OCI-LY7 (cell line): ENCODE measurements around the gene CCNB2. TPM values are rescaled to one million over a fixed set of nuclear protein-coding genes. Genes with fewer than 3 reads are reported as not detected.

Source experiments
- BruUV-seq: library from RNA; stranded (reverse); fragments of 400-500 nt; replicated peaks from 2 replicates; lab custom pipeline; 2021; lab: Mats Ljungman, UMichigan
- CTCF ChIA-PET: fragments of 300-600 bp; sonication (Branson Sonifier 250); formaldehyde crosslinking; loops from one replicate; lab custom pipeline; 2022; ENCODE audit warnings: antibody characterized with exemption; ENCODE audit not compliant: unreplicated experiment; lab: Charles Lee
- POLR2A ChIA-PET: fragments of 300-600 bp; sonication (Branson Sonifier 250); formaldehyde crosslinking; loops from one replicate; lab custom pipeline; 2022; ENCODE audit warnings: antibody characterized with exemption; lab: Charles Lee
- DNase-seq: peaks from one replicate; pipeline ENCODE4 v3.0.0-alpha.2; 2015; ENCODE audit warnings: low spot score
- H2AFZ ChIP-seq: fragments of 200-600 bp; sonication (generic), shearing (Covaris generic); 2 replicates; pipeline ENCODE4 v1.6.1; 2014; ENCODE audit warnings: mild to moderate bottlenecking, antibody characterized with exemption, low read length, moderate library complexity
- H3K27ac ChIP-seq: fragments of 200-600 bp; sonication (generic); 2 replicates; pipeline ENCODE4 v1.5.1; 2014; ENCODE audit warnings: mixed run types, low read depth, mild to moderate bottlenecking, moderate library complexity, low read length, inconsistent platforms; ENCODE audit not compliant: poor library complexity, severe bottlenecking
- H3K36me3 ChIP-seq: fragments of 200-600 bp; sonication (generic); 2 replicates; pipeline ENCODE4 v1.6.1; 2014; ENCODE audit warnings: mild to moderate bottlenecking, antibody characterized with exemption, low read length, moderate library complexity, mixed read lengths; ENCODE audit not compliant: insufficient read depth
- H3K4me1 ChIP-seq: fragments of 200-600 bp; sonication (generic); 2 replicates; pipeline ENCODE4 v1.5.1; 2014; ENCODE audit warnings: mild to moderate bottlenecking, low read length; ENCODE audit not compliant: insufficient read depth, poor library complexity, severe bottlenecking
- H3K4me2 ChIP-seq: fragments of 200-600 bp; sonication (generic); 2 replicates; pipeline ENCODE4 v1.6.1; 2014; ENCODE audit warnings: mild to moderate bottlenecking, low read length
- H3K4me3 ChIP-seq: fragments of 200-600 bp; sonication (generic); 2 replicates; pipeline ENCODE4 v1.5.1; 2014; ENCODE audit warnings: mild to moderate bottlenecking, low read depth, low read length; ENCODE audit not compliant: poor library complexity, severe bottlenecking
- H3K79me2 ChIP-seq: fragments of 200-600 bp; sonication (generic); 2 replicates; pipeline ENCODE4 v1.6.1; 2016; ENCODE audit warnings: low read depth, mild to moderate bottlenecking, low read length, moderate library complexity, mixed read lengths; ENCODE audit not compliant: insufficient read depth
- H3K9me2 ChIP-seq: fragments of 200-600 bp; sonication (generic); 2 replicates; pipeline ENCODE4 v1.6.1; 2016; ENCODE audit warnings: mild to moderate bottlenecking, low read length, mixed read lengths; ENCODE audit not compliant: insufficient read depth
- H3K9me3 ChIP-seq: fragments of 200-600 bp; sonication (generic); 2 replicates; pipeline ENCODE4 v1.6.1; 2014; ENCODE audit warnings: mild to moderate bottlenecking, mixed run types, low read length, mixed read lengths
- H4K20me1 ChIP-seq: fragments of 200-600 bp; sonication (generic); 2 replicates; pipeline ENCODE4 v1.6.1; 2014; ENCODE audit warnings: mild to moderate bottlenecking, antibody characterized with exemption, low read length, moderate library complexity, mixed read lengths; ENCODE audit not compliant: insufficient read depth
- EZH2phosphoT487 ChIP-seq: fragments of 200-600 bp; sonication (generic); IDR thresholded peaks from 2 replicates; pipeline ENCODE4 v1.6.1; 2018; ENCODE audit warnings: low read depth, borderline replicate concordance, mild to moderate bottlenecking, mixed run types, antibody characterized with exemption, low read length, moderate library complexity, mixed read lengths
- intact Hi-C: fragments of 100-400 bp; cut with micrococcal nuclease; formaldehyde crosslinking; loops from one replicate; pipeline ENCODE4 v1.10.0; 2022; ENCODE audit not compliant: unreplicated experiment
- total RNA-seq, 2 experiments: library from RNA; depleted of rRNA in 1 of 2; stranded (reverse); fragments of >200 nt in 1 of 2; shearing (Covaris generic) in 1 of 2; gene quantifications; 2 replicates each; pipeline ENCODE4 v1.2.3, GENCODE V29; 2014 to 2022
- TF ChIP-seq, protein P1 (sequence below): fragments of 200-600 bp; sonication (generic); conservative IDR thresholded peaks from 2 replicates; pipeline ENCODE4 v1.5.1; 2014; ENCODE audit warnings: mild to moderate bottlenecking, antibody characterized with exemption, low read length, moderate library complexity, mixed read lengths

CCNB2 gene
- total RNA-seq, 2 experiments from 2014 or later: 93.9 to 128 TPM

DNA sequence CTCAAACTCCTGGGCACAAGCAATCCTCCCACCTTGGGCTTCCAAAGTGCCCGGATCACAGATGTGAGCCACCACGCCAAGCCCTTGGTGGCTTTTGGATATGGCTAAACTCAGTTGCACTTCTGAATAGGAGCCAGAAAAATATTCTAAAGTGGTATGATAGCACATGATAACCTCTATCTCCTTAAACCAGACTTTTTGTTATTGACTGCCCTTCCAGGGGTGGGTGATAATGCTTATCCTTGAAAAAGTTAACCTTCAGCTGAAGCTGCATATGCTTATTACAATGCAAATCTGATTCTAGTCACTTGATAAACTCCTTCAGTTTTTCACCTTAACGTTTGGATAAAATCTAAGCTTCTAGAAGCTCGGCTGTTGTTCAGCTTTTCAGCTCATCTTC is 6.3 kb downstream of the CCNB2 start:
- H3K79me2 ChIP-seq: peaks cover 19% of the 10 kb centered on the region

DNA sequence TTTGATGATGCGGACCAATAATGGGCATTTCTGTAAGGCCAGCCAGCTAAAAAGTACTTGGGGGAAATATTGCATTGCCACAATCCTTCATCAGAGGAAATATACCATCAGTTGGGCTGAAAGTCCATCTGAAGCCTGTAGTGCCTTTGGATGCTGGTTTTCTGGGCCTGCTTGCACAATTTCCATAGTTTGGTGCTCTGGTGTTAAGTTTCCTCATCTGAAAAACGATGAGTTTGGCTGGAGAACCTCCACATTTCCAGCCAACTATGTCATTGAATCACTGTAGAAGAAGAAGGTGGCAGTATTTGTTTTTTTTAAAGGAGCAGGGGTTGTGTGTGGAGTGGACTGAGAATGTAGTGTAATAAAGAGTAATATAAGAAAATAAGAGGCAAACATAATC is 10.1 kb downstream of the CCNB2 start:
- intact Hi-C loops: no loop called here

More for the DNA sequence above, 6.3 kb downstream of the CCNB2 start:
- POLR2A ChIA-PET: interaction anchor here (0.7 to 1.0 kb wide), 5 partner anchors 12 to 663 kb away, joined by 3 to 6 read pairs (median 4); no protein-coding TSS in a partner anchor
- intact Hi-C loops: no loop called here
- TF ChIP-seq EZH2phosphoT487: no peak
- TF ChIP-seq, protein P1, sequence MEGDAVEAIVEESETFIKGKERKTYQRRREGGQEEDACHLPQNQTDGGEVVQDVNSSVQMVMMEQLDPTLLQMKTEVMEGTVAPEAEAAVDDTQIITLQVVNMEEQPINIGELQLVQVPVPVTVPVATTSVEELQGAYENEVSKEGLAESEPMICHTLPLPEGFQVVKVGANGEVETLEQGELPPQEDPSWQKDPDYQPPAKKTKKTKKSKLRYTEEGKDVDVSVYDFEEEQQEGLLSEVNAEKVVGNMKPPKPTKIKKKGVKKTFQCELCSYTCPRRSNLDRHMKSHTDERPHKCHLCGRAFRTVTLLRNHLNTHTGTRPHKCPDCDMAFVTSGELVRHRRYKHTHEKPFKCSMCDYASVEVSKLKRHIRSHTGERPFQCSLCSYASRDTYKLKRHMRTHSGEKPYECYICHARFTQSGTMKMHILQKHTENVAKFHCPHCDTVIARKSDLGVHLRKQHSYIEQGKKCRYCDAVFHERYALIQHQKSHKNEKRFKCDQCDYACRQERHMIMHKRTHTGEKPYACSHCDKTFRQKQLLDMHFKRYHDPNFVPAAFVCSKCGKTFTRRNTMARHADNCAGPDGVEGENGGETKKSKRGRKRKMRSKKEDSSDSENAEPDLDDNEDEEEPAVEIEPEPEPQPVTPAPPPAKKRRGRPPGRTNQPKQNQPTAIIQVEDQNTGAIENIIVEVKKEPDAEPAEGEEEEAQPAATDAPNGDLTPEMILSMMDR: no peak
- BruUV-seq: no TSS peak
- Histone ChIP-seq H3K9me2 (no peaks in the 10 kb centered on the region), H3K36me3 (peaks cover 89% of the 10 kb centered on the region), H3K4me3 (no peak overlapping the region), H3K9me3 (no peaks in the 10 kb centered on the region), H2AFZ (no peak overlapping the region), H4K20me1 (no peaks in the 10 kb centered on the region), H3K27ac (no peak overlapping the region), H3K4me1 (peaks cover 8% of the 10 kb centered on the region), H3K4me2 (no peak overlapping the region)
- DNase-seq: no peak
- CTCF ChIA-PET: no interaction called here

DNA sequence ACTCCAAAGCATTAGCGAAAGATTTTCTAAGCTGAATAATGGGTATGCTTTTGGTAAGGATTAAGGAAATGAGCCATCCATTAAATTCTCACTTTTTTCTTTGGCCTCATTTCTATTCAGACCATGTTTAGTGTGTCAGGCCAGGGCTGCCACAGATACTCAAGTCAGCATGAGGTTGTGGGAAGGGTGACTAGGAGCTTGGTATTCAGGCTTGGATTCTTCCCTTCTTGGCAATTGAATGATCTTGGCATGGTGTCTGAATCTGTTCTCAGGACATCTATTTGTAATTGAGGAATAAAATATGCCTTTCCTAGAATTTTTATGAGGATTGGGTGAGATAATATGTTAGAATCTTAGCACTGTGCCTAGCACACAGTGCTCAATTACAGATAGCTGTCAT is 11.2 kb downstream of the CCNB2 start:
- H2AFZ ChIP-seq: no peak overlapping the region
- H4K20me1 ChIP-seq: no peaks in the 10 kb centered on the region
- no peaks in the 10 kb centered on the region for H3K4me1 ChIP-seq
- peaks cover 6% of the 10 kb centered on the region; the same call in 1 of the 2 replicates for H3K79me2 ChIP-seq
- intact Hi-C loops: no loop called here
- no peaks in the 10 kb centered on the region for H3K9me3 ChIP-seq
- TF ChIP-seq, protein P1: no peak
- no peak for TF ChIP-seq EZH2phosphoT487
- BruUV-seq: no TSS peak
- DNase-seq: no peak
- ChIA-PET POLR2A (interaction anchor here (1.3 kb wide), 1 partner anchor 9 kb away, joined by 13 read pairs; no protein-coding TSS in a partner anchor), CTCF (no interaction called here)
- H3K9me2 ChIP-seq: no peaks in the 10 kb centered on the region
- peaks cover 96% of the 10 kb centered on the region for H3K36me3 ChIP-seq
- no peak overlapping the region for H3K27ac ChIP-seq
- H3K4me3 ChIP-seq: no peak overlapping the region
- no peak overlapping the region for H3K4me2 ChIP-seq

More for the DNA sequence above, 10.1 kb downstream of the CCNB2 start:
- H4K20me1 ChIP-seq: no peaks in the 10 kb centered on the region
- POLR2A ChIA-PET: no interaction called here
- no peak for DNase-seq
- no peak overlapping the region for H3K4me3 ChIP-seq
- no peak overlapping the region for H3K4me2 ChIP-seq
- no peak overlapping the region for H2AFZ ChIP-seq
- no peaks in the 10 kb centered on the region for H3K9me3 ChIP-seq
- TSS peak; percentile 3 for BruUV-seq
- H3K4me1 ChIP-seq: no peaks in the 10 kb centered on the region
- H3K79me2 ChIP-seq: peaks cover 6% of the 10 kb centered on the region; the same call in 1 of the 2 replicates
- CTCF ChIA-PET: no interaction called here
- no peak overlapping the region for H3K27ac ChIP-seq
- no peaks in the 10 kb centered on the region for H3K9me2 ChIP-seq
- H3K36me3 ChIP-seq: peaks cover 96% of the 10 kb centered on the region
- TF ChIP-seq, protein P1: no peak
- TF ChIP-seq EZH2phosphoT487: no peak
